Endothelial cell of umbilical vein (primary cell): ENCODE data around the gene SPARC.

ENCODE experiments used
- EZH2 ChIP-seq: IDR thresholded peaks from 2 replicates; pipeline ENCODE4 v1.6.1; 2012; ENCODE audit warnings: borderline replicate concordance, low read depth, mild to moderate bottlenecking, moderate library complexity, low read length, inconsistent platforms; ENCODE audit not compliant: severe bottlenecking
- JUN ChIP-seq: IDR thresholded peaks from 2 replicates; pipeline ENCODE4 v1.6.1; 2011; ENCODE audit warnings: borderline replicate concordance, low read depth; ENCODE audit not compliant: insufficient read length, insufficient read depth
- TF ChIP-seq, protein P1 (sequence below), 2 donors: IDR thresholded peaks; 1 replicate in 1 of 2; 2 replicates in 1 of 2; pipeline ENCODE4 v1.5.1; 2011; ENCODE audit warnings: low read length in 2 of 2, mild to moderate bottlenecking in 2 of 2, moderate library complexity in 2 of 2, control low read depth in 1 of 2, inconsistent platforms in 1 of 2, low read depth in 1 of 2; ENCODE audit not compliant: insufficient read depth in 1 of 2; ENCODE audit errors: extremely low read depth in 1 of 2
- TF ChIP-seq, protein P2 (sequence below): IDR thresholded peaks from 2 replicates; pipeline ENCODE4 v1.6.1; 2011; ENCODE audit not compliant: insufficient read depth, insufficient read length

DNA sequence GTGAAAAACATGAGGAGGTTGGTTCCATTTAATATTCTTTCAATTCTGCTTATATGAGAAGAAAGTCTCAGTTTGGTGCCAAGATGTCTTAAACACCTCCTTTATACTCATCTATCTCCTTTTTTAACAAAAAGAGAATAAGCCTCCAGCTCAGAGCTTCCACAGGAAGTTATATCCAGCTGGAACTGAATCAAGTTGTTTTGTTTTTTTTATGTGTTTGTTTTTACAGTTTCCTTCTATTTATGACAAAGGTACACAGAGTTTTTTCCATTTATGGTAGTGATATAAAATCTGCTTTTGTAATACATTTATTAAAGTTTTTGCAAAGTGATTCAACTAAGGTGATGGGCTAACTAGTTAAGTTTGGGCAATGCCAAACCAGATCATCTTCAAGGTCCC is 10.4 kb downstream of the SPARC start:
- TF ChIP-seq, protein P1, sequence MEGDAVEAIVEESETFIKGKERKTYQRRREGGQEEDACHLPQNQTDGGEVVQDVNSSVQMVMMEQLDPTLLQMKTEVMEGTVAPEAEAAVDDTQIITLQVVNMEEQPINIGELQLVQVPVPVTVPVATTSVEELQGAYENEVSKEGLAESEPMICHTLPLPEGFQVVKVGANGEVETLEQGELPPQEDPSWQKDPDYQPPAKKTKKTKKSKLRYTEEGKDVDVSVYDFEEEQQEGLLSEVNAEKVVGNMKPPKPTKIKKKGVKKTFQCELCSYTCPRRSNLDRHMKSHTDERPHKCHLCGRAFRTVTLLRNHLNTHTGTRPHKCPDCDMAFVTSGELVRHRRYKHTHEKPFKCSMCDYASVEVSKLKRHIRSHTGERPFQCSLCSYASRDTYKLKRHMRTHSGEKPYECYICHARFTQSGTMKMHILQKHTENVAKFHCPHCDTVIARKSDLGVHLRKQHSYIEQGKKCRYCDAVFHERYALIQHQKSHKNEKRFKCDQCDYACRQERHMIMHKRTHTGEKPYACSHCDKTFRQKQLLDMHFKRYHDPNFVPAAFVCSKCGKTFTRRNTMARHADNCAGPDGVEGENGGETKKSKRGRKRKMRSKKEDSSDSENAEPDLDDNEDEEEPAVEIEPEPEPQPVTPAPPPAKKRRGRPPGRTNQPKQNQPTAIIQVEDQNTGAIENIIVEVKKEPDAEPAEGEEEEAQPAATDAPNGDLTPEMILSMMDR (IDR thresholded peaks at IDR 0.05; ENCODE audit: extremely low read depth in 1 of 2, insufficient read depth in 1 of 2, low read depth in 1 of 2, low read length in 2 of 2), result no peak
- TF ChIP-seq, protein P2, sequence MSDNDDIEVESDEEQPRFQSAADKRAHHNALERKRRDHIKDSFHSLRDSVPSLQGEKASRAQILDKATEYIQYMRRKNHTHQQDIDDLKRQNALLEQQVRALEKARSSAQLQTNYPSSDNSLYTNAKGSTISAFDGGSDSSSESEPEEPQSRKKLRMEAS, result no peak
- TF ChIP-seq EZH2 (no peak), JUN (peak; percentile 10)
